Inferior parietal cortex (tissue), 1 donor: ENCODE data around the gene RUFY3.
"Not testable (repeated sequence)": the region's sequence is repeated elsewhere in the genome, so short reads cannot be mapped to it uniquely, and the experiment has no call there.

Experiments
- DNase-seq: peaks from one replicate; pipeline ENCODE4 v3.0.0-alpha.2; 2016; ENCODE audit errors: extremely low spot score

Gene RUFY3

DNA sequence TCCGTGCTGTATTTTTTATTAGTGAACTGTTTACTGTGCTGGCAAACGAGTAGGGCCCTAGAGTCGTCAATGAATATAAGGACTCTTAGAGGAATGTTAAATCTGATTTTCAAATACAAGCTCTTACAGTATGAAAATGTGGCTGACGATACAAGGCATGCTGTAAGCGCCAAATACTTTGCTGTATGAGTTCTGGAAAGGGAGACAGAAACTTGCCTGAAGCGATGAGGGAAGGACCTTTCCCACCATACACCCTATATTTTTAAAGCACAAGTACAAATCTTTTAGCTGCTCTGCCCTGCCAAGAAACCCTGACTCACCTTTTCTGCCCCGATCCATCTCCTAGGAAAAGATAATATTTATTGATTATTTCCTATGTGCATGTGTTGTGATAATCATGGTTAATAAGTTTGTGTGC, 15.7 kb upstream of the RUFY3 start:
- no peak for DNase-seq

GRCh38 chr4:70706516-70706915, 15.2 kb upstream of the RUFY3 start:
- DNase-seq: no peak

DNA sequence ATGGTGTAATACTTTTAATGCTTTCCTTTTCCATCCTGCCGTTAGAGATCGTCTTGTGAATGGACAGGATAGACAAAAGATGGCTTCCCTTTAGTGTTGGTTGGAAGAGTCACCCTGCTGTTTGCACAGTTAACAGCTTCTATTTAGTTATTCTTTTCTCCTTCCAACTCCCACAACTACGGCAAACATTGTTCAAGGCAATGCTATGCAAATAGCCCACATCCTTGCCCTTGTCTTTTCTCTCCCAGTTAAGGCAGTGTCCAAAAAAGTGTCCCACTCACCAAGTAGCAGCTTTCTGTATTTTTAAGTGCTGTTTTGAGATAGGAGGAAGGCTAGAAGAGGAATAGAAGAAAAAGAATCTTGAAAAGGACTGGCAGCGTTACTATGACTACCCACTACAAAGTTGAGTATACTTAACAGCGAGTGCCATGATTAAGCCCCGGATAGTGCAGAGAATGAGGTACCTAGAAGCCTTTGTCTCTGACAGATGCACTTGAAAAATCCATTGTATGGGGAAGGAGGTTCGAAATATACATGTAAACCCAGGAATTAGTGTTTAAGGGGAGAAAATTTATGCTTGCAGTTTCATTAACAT, 12.1 kb upstream of the RUFY3 start:
- no peak for DNase-seq

- DNase-seq: no peak
Measured at GRCh38 chr4:70711599-70711998, 10.2 kb upstream of the RUFY3 start.

DNA sequence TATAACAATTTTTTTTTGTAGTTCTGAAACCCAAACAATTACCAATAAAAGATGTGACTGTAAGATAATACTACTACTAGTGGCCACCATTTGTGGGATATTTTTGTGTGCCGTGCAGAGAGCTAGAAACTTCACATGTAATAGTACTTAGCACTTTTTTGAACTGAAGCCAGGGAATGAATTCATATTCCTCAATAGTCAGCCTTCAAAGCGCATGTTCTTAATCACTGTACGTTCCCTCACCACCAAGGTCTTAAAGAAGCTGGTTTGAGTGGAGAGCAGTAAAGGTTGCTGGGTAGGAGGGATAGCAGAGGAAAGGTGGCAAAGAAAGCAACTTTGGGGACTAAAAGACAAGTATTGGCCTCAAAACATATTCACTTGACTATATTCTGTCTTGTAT, 9.6 kb upstream of the RUFY3 start:
- DNase-seq: no peak

- no peak for DNase-seq
Measured at GRCh38 chr4:70712604-70713452, 8.9 kb upstream of the RUFY3 start.

DNA sequence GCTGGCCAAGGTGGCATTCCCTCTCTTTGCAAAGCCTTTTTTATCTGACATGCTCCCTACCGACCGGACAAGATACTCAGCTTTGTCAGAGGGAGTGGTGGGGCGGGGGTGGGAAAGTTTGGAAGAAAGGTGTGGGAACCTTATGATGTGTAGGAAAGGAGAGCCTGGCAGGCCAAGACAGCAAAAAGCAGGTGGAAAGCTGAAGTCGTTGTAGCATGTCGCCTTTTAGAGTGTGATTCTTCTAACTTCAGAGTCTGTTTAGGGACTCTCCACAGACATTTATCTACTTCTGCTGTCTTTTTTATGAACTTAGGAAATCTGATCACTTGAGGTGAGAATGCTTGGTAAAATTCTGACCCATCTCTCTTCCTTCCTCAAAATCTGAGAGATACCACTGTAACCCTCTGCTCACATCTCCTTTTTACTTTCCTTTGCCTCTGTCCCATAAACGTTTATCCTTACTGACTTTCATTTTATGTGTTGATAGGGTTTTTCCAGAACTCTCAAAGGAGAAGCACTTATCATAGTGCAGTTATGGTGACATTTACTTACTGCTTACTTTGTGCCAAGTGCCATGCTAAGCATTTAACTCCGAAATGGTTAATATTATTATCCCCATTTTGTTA, 8.2 kb upstream of the RUFY3 start:
- no peak for DNase-seq

DNA sequence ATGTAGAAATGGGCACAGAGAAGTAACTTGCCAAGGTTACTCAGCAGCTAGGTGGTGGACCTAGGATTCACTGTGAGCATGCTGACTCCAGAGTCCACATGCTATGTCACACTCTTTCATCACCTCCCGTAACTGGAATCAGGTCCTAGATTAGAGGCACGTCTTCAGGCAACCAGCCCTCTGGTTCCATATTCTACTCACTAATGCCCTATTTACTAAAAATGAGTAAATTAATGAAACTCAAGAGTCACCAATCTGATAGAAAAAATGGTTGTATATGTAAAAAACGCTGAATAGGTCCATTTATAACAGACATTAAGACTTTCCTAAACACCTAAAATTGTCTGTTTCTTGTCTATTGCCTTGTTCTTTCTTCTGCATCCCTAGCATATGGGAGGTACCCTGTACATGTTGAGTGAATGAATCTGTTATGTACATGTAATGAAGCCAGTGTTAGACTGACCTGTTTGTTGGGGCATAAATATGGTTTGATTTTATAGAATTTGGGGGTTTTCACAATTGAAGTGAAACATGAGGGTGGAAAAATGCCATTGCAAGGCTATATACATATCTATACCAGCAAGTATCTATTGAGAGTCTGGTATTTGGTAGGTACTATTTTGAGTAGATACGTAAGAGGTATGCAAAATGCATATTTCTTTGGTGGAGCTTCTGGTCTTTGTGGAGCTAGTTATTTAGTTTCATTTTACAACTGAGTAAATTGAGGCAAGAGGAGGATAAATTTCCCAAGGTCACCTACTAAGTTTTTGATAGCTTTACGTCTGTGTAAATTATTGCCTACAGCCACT, 7.5 kb upstream of the RUFY3 start:
- no peak for DNase-seq

GRCh38 chr4:70715097-70715496, 6.7 kb upstream of the RUFY3 start:
- no peak for DNase-seq

DNA sequence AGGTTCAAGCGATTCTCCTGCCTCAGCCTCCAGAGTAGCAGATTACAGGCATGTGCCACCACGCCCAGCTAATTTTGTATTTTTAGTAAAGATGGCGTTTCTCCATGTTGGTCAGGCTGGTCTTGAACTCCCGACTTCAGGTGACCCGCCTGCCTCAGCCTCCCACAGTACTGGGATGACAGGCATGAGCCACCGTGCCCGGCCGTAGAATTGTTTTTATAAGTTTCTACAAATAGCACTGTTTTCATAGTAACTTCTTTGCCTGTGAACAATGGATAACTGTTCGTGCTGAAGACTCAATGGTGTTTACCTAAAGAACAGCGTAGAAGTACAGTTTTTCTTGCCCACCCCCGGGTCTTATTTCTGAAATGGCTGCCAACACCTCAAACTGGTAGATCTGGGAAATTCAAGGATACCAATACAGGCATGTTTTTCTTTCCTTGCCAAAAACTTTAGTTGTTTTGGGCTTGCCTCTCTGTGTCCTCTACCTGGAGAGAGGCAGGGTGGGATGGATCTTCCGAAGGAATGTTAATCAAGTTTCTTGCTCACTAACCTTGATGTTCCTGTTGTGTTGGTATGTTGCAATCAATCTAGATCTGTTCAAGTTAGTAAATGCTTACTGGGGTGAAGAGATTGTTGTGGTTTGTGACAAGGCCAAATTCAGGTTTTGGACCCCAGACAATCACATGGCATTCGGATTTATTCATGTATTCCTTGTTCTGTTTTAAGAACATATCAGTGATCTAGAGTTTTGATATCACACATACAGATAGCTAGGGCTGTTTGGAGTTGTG, 2.8 kb upstream of the RUFY3 start:
- DNase-seq: no peak

GRCh38 chr4:70722199-70722791, 531 bp downstream of the RUFY3 start:
- no peak for DNase-seq

- no peak for DNase-seq
Measured at GRCh38 chr4:70724463-70724862, 2.7 kb downstream of the RUFY3 start.

GRCh38 chr4:70725633-70726032, 3.9 kb downstream of the RUFY3 start:
- no peak for DNase-seq

- not testable (repeated sequence) for DNase-seq
Measured at GRCh38 chr4:70726515-70726914, 4.8 kb downstream of the RUFY3 start.

GRCh38 chr4:70728091-70728490, 6.3 kb downstream of the RUFY3 start:
- no peak for DNase-seq

GRCh38 chr4:70732878-70733277, 11.1 kb downstream of the RUFY3 start:
- DNase-seq: not testable (repeated sequence)

DNA sequence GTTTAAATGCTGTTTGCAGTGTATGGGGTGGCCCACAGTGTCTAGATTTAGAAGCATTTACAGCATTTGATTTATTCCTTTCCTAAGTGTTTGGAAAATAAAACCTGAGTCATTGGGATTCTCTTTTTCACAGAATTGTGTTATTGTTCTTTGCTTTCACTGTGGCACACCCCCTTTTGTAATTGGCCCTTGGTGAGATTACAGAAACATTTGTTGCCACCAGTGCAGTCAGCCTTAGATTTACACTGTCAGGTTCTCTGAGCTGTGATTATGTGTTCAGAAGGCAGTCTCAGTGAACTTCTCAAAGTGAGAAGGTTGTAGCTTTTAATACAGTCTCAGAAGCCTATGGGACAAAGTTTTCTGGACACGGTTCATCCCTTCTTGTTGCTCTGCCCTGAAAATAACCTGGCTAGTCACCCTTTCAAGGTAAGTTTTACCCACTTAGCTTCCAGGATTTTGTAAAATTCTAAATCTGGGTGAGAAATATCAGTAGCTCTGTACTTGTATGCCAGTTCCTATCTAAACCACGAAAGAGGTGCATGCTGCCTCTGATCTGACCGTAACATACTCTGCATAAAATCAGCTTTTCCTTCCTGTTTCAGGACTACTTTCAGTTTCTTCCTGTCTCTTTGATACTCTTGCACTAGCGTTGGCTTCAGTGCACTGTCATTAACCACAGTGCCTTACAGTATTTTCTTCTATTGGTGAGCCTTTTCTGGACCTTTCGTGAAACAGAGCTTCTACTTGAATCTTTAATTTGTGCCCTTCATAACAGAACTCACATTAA, 12.6 kb downstream of the RUFY3 start:
- no peak for DNase-seq

GRCh38 chr4:70734971-70735370, 13.2 kb downstream of the RUFY3 start:
- no peak for DNase-seq

DNA sequence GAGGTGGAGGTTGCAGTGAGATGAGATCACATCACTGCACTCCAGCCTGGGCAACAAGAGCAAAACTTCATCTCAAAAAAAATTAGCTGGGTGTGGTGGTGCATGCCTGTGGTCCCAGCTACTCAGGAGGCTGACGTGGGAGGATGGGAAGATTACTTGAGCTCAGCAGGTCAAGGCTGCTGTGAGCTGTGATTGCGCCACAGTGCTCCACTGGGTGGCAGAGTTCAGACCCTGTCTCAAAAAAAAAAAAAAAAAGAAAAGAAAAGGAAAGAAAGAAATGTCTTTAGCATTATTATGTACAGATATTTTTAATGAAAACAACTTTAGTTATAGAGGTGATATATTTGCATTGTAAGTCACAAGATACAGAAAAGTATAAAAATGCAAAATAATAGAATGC, 14.2 kb downstream of the RUFY3 start:
- DNase-seq: not testable (repeated sequence)

GRCh38 chr4:70737006-70737405, 15.2 kb downstream of the RUFY3 start:
- no peak for DNase-seq
